H1 (cell line): ENCODE measurements around the gene NEGR1. TPM values are rescaled to one million over a fixed set of nuclear protein-coding genes. Genes with fewer than 3 reads are reported as not detected.

Experiments
- ASH2L ChIP-seq: fragments of 200-600, 300-600 bp; sonication (generic); IDR thresholded peaks from one replicate; pipeline ENCODE4 v1.7.1; 2017; ENCODE audit warnings: low read length
- CHD7 ChIP-seq: fragments of 300-600 bp; sonication (generic); IDR thresholded peaks from 2 replicates; pipeline ENCODE4 v1.7.1; 2012; ENCODE audit warnings: low read length, moderate library complexity, mild to moderate bottlenecking, inconsistent platforms; ENCODE audit not compliant: insufficient replicate concordance
- CTCF ChIP-seq, 3 experiments: IDR thresholded peaks; 1 replicate in 2 of 3; 2 replicates in 1 of 3; pipeline versions ENCODE4 v1.5.1 to v1.6.1; 2011; ENCODE audit warnings: low read length in 3 of 3, mild to moderate bottlenecking in 3 of 3, inconsistent platforms in 2 of 3, low read depth in 1 of 3, moderate library complexity in 1 of 3; ENCODE audit not compliant: insufficient read depth in 1 of 3; ENCODE audit errors: control extremely low read depth in 1 of 3
- EGR1 ChIP-seq: IDR thresholded peaks from 2 replicates; pipeline ENCODE4 v1.6.1; 2011; ENCODE audit warnings: low read depth, low read length, borderline replicate concordance
- HDAC6 ChIP-seq: IDR thresholded peaks from one replicate; pipeline ENCODE4 v1.7.1; 2012; ENCODE audit warnings: low read depth, mild to moderate bottlenecking, inconsistent platforms, low read length, moderate library complexity
- RNF2 ChIP-seq: fragments of 200-900, 300-1000 bp; sonication (generic); IDR thresholded peaks from 2 replicates; pipeline ENCODE4 v1.7.1; 2016; ENCODE audit warnings: borderline replicate concordance, low read depth, mild to moderate bottlenecking, antibody characterized with exemption, low read length; ENCODE audit not compliant: poor library complexity, severe bottlenecking; ENCODE audit errors: missing control alignments
- SAP30 ChIP-seq: fragments of 300-600 bp; sonication (generic); IDR thresholded peaks from 2 replicates; pipeline ENCODE4 v1.7.1; 2012; ENCODE audit warnings: low read length, moderate library complexity, mild to moderate bottlenecking, inconsistent platforms; ENCODE audit not compliant: insufficient read depth, insufficient replicate concordance
- polyA plus RNA-seq, 7 experiments: library from polyadenylated mRNA; depleted of rRNA in 3 of 7; stranded (reverse) in 5 of 7; unstranded in 2 of 7; fragments of >200 nt in 5 of 7; fragments of 200-250 nt in 2 of 7; gene quantifications; 1 replicate in 5 of 7; 2 replicates in 1 of 7; 4 replicates in 1 of 7; pipeline versions ENCODE4 v1.2.1 to v1.2.3, GENCODE V29; 2011 to 2013; ENCODE audit warnings: missing spikeins in 2 of 7, mixed read lengths in 2 of 7
- total RNA-seq: library from RNA; stranded (reverse); fragmentation: NEBNext Ultra II Directional; extraction: Animal tissue kit (Norgen Biotek cat#: 25700); gene quantifications from 2 replicates; pipeline ENCODE4 v1.2.1, GENCODE V29; 2021

NEGR1 gene
- total and polyA plus RNA-seq, 2 of the 8 experiments (the other 6 are each of a cell fraction or from before 2014, with no cell fraction given): 0.71 to 1.3 TPM

- TF ChIP-seq CHD7 (no peak), EGR1 (no peak), CTCF (IDR thresholded peaks at IDR 0.05; ENCODE audit: control extremely low read depth in 1 of 3, insufficient read depth in 1 of 3, low read depth in 1 of 3, low read length in 3 of 3) (no peak), RNF2 (no peak), ASH2L (no peak), SAP30 (no peak), HDAC6 (no peak)
- TF ChIP-seq, all 59 proteins: peak for 0
Observed at GRCh38 chr1:72094209-72094608, 188.1 kb downstream of the NEGR1 start (continued).
